A673 (cell line): ENCODE data around the gene INTS6. TPM values are rescaled to one million over a fixed set of nuclear protein-coding genes. Genes with fewer than 3 reads are reported as not detected.

Source experiments
- BruUV-seq: library from RNA; stranded (reverse); fragments of 400-500 nt; replicated peaks from 2 replicates; lab custom pipeline; 2021; lab: Mats Ljungman, UMichigan
- CTCF ChIA-PET: fragments of 300-600 bp; sonication (Branson Sonifier 250); formaldehyde crosslinking; loops from one replicate; lab custom pipeline; 2022; ENCODE audit warnings: antibody characterized with exemption; lab: Charles Lee
- POLR2A ChIA-PET: fragments of 300-600 bp; sonication (Branson Sonifier 250); formaldehyde crosslinking; loops from one replicate; lab custom pipeline; 2022; ENCODE audit warnings: antibody characterized with exemption; ENCODE audit not compliant: low non-redundant PET; lab: Charles Lee
- DNase-seq: peaks from one replicate; pipeline ENCODE4 v3.0.0-alpha.2; 2015; ENCODE audit warnings: low spot score
- H3K27ac ChIP-seq: fragments of 200-600 bp; sonication (generic); 2 replicates; pipeline ENCODE4 v1.5.1; 2016; ENCODE audit warnings: mixed run types, low read depth, mild to moderate bottlenecking, mixed read lengths, antibody characterized with exemption, low read length; ENCODE audit not compliant: poor library complexity, severe bottlenecking
- H3K27me3 ChIP-seq: fragments of 200-600 bp; sonication (generic); replicated peaks from 2 replicates; pipeline ENCODE4 v1.6.1; 2017; ENCODE audit warnings: mixed run types, low read depth, mild to moderate bottlenecking, mixed read lengths, antibody characterized with exemption, low read length; ENCODE audit not compliant: insufficient read depth, poor library complexity
- H3K36me3 ChIP-seq: fragments of 200-600 bp; sonication (generic); 2 replicates; pipeline ENCODE4 v1.6.1; 2016; ENCODE audit warnings: mixed run types, mild to moderate bottlenecking, mixed read lengths, antibody characterized with exemption, low read length; ENCODE audit not compliant: insufficient read depth, poor library complexity, severe bottlenecking
- H3K4me1 ChIP-seq: fragments of 200-600 bp; sonication (generic); 2 replicates; pipeline ENCODE4 v1.6.1; 2017; ENCODE audit warnings: mixed run types, mild to moderate bottlenecking, mixed read lengths, antibody characterized with exemption, low read length; ENCODE audit not compliant: insufficient read depth, poor library complexity, severe bottlenecking
- H3K4me3 ChIP-seq: fragments of 200-600 bp; sonication (generic); 2 replicates; pipeline ENCODE4 v1.5.1; 2016; ENCODE audit warnings: low read depth, mixed run types, mild to moderate bottlenecking, mixed read lengths, low read length; ENCODE audit not compliant: poor library complexity, severe bottlenecking
- H3K9me3 ChIP-seq: fragments of 200-600 bp; sonication (generic); 2 replicates; pipeline ENCODE4 v1.6.1; 2016; ENCODE audit warnings: mixed run types, low read depth, mild to moderate bottlenecking, mixed read lengths, antibody characterized with exemption, low read length; ENCODE audit not compliant: poor library complexity, severe bottlenecking
- CTCF ChIP-seq: fragments of 300-800, 200-600 bp; sonication (generic); conservative IDR thresholded peaks from 2 replicates; pipeline ENCODE4 v1.5.1; 2017; ENCODE audit warnings: low read depth, mild to moderate bottlenecking, antibody characterized with exemption, low read length, moderate library complexity, mixed read lengths
- EZH2 ChIP-seq: fragments of 200-600 bp; sonication (generic); IDR thresholded peaks from 2 replicates; pipeline ENCODE4 v1.6.1; 2017; ENCODE audit warnings: borderline replicate concordance, low read depth, mild to moderate bottlenecking, mixed read lengths, antibody characterized with exemption, low read length; ENCODE audit not compliant: poor library complexity, severe bottlenecking
- intact Hi-C: fragments of 100-400 bp; cut with micrococcal nuclease; formaldehyde crosslinking; loops from one replicate; pipeline ENCODE4 v1.10.0; 2022; ENCODE audit not compliant: unreplicated experiment
- total RNA-seq: library from RNA; stranded (reverse); gene quantifications from 2 replicates; pipeline ENCODE4 v1.2.3, GENCODE V29; 2021

The INTS6 gene
- total RNA-seq, 1 experiment from 2014 or later, result 90.4 TPM

- no peak for DNase-seq
- Histone ChIP-seq H3K9me3 (no peaks in the 10 kb centered on the region), H3K27me3 (no peaks in the 10 kb centered on the region), H3K36me3 (peaks cover 51% of the 10 kb centered on the region), H3K4me3 (no peak overlapping the region), H3K4me1 (peaks cover 14% of the 10 kb centered on the region), H3K27ac (peak overlapping the region; percentile 5)
- no TSS peak for BruUV-seq
- CTCF ChIA-PET, result no interaction called here
- POLR2A ChIA-PET, result no interaction called here
- intact Hi-C loops, result no loop called here
- TF ChIP-seq CTCF, result no peak
Measured at GRCh38 chr13:51425410-51426042, 27.3 kb downstream of the INTS6 start.

GRCh38 chr13:51423766-51424165 lies 29.1 kb downstream of the INTS6 start:
- H3K4me1 ChIP-seq, result peaks cover 14% of the 10 kb centered on the region
- H3K36me3 ChIP-seq, result peaks cover 39% of the 10 kb centered on the region
- no peak overlapping the region for H3K4me3 ChIP-seq
- ChIA-PET CTCF (no interaction called here), POLR2A (no interaction called here)
- TF ChIP-seq CTCF (no peak), EZH2 (no peak)
- H3K27ac ChIP-seq, result no peak overlapping the region
- BruUV-seq, result no TSS peak
- intact Hi-C loops, result no loop called here
- H3K27me3 ChIP-seq, result no peaks in the 10 kb centered on the region
- no peak for DNase-seq
- H3K9me3 ChIP-seq, result no peaks in the 10 kb centered on the region

GRCh38 chr13:51422484-51422883 lies 30.4 kb downstream of the INTS6 start:
- Histone ChIP-seq H3K4me3 (no peak overlapping the region), H3K4me1 (peaks cover 14% of the 10 kb centered on the region), H3K27me3 (no peaks in the 10 kb centered on the region), H3K9me3 (no peaks in the 10 kb centered on the region), H3K27ac (no peak overlapping the region), H3K36me3 (peaks cover 44% of the 10 kb centered on the region)
- TF ChIP-seq EZH2 (no peak), CTCF (no peak)
- POLR2A ChIA-PET, result no interaction called here
- no TSS peak for BruUV-seq
- no peak for DNase-seq
- CTCF ChIA-PET, result no interaction called here
- intact Hi-C loops, result no loop called here
